Measurements from ENCODE around the gene AKT2.

AKT2 gene

GRCh38 chr19:40298026-40298425 lies 12.9 kb upstream of the AKT2 start:
- no peak for DNase-seq

GRCh38 chr19:40294560-40294959 lies 9.4 kb upstream of the AKT2 start:
- no peak for DNase-seq

GRCh38 chr19:40286971-40287421 lies 1.9 kb upstream of the AKT2 start:
- DNase-seq = no peak

- DNase-seq = no peak
Observed at GRCh38 chr19:40286235-40286970, 1.3 kb upstream of the AKT2 start.

- peak; percentile 100 for DNase-seq
Observed at GRCh38 chr19:40285353-40286234, 449 bp upstream of the AKT2 start.

GRCh38 chr19:40284251-40284500 lies 969 bp downstream of the AKT2 start:
- DNase-seq = no peak

- no peak for DNase-seq
Observed at GRCh38 chr19:40283414-40284250, 1.5 kb downstream of the AKT2 start.

- no peak for DNase-seq
Observed at GRCh38 chr19:40282920-40283319, 2.2 kb downstream of the AKT2 start.

GRCh38 chr19:40282209-40282580 lies 3.0 kb downstream of the AKT2 start:
- no peak for DNase-seq

- no peak for DNase-seq
Observed at GRCh38 chr19:40281381-40282208, 3.5 kb downstream of the AKT2 start.

- no peak for DNase-seq
Observed at GRCh38 chr19:40280608-40281221, 4.4 kb downstream of the AKT2 start.

GRCh38 chr19:40279761-40280607 lies 5.2 kb downstream of the AKT2 start:
- DNase-seq = no peak

GRCh38 chr19:40279120-40279551 lies 6.0 kb downstream of the AKT2 start:
- no peak for DNase-seq

- DNase-seq = no peak
Observed at GRCh38 chr19:40278361-40279035, 6.6 kb downstream of the AKT2 start.

GRCh38 chr19:40277356-40278059 lies 7.6 kb downstream of the AKT2 start:
- no peak for DNase-seq

GRCh38 chr19:40274585-40275544 lies 10.3 kb downstream of the AKT2 start:
- peak; percentile 12 for DNase-seq

- no peak for DNase-seq
Observed at GRCh38 chr19:40273469-40274360, 11.4 kb downstream of the AKT2 start.

GRCh38 chr19:40272261-40272660 lies 12.9 kb downstream of the AKT2 start:
- no peak for DNase-seq

Measured in CD4-positive, alpha-beta T cell treated with Interleukin-12 subunit alpha and Interleukin-12 subunit beta, for 1 hour (primary cell).